Heart left ventricle (tissue), 16 donors: Measurements from ENCODE around the gene SETBP1. TPM values are rescaled to one million over a fixed set of nuclear protein-coding genes. Genes with fewer than 3 reads are reported as not detected.

Experiments used
- ATAC-seq, 4 donors: fragments of 200-7000 bp; cut with Tn5 transposase; one replicate each; pipeline ENCODE4 v1.9.1; 2020 to 2022; ENCODE audit warnings: moderate library complexity in 4 of 4, mild to moderate bottlenecking in 3 of 4, moderate number of reproducible peaks in 1 of 4
- DNase-seq, 5 donors: peaks; one replicate each; pipeline ENCODE4 v3.0.0-alpha.2; 2020
- H3K27ac ChIP-seq, 12 donors: fragments of 200-600 bp; sonication (generic) in 4 of 12; one replicate each; pipeline versions ENCODE4 v1.5.0 to v1.8.0; 2016 to 2022; ENCODE audit warnings: mild to moderate bottlenecking in 2 of 12
- H3K27me3 ChIP-seq, 9 donors: fragments of 200-600 bp; sonication (generic) in 2 of 9; one replicate each; pipeline versions ENCODE4 v1.5.1 to v1.8.0; 2016 to 2022; ENCODE audit warnings: mild to moderate bottlenecking in 3 of 9
- H3K36me3 ChIP-seq, 9 donors: fragments of 200-600 bp; sonication (generic) in 2 of 9; one replicate each; pipeline versions ENCODE4 v1.5.0 to v1.8.0; 2018 to 2022; ENCODE audit warnings: mild to moderate bottlenecking in 2 of 9
- H3K4me1 ChIP-seq, 12 donors: fragments of 200-600 bp; sonication (generic) in 4 of 12; one replicate each; pipeline versions ENCODE4 v1.5.0 to v1.8.0; 2016 to 2022; ENCODE audit warnings: mild to moderate bottlenecking in 3 of 12
- H3K4me3 ChIP-seq, 12 donors: fragments of 200-600 bp; sonication (generic) in 4 of 12; one replicate each; pipeline versions ENCODE4 v1.5.0 to v1.8.0; 2017 to 2022; ENCODE audit warnings: mild to moderate bottlenecking in 9 of 12, moderate library complexity in 4 of 12
- H3K9me3 ChIP-seq, 12 donors: fragments of 200-600 bp; sonication (generic) in 4 of 12; one replicate each; pipeline versions ENCODE4 v1.5.0 to v1.8.0; 2016 to 2022; ENCODE audit warnings: mild to moderate bottlenecking in 1 of 12
- POLR2A ChIP-seq, 2 donors: fragments of 450-650 bp; IDR thresholded peaks; one replicate each; pipeline ENCODE4 v1.6.1; 2017; ENCODE audit warnings: antibody characterized with exemption in 2 of 2, mild to moderate bottlenecking in 2 of 2, moderate library complexity in 2 of 2
- WGBS, 4 donors: extraction: QIAGEN DNeasy Blood & Tissue Kit in 2 of 4; methylation state at CpG; one replicate each; pipeline versions ENCODE4 v1.1.5 to v1.1.7; 2013 to 2018; 5-methylcytosine and 5-hydroxymethylcytosine counted together
- intact Hi-C, 10 donors: fragments of 100-400 bp; cut with DNase I; formaldehyde crosslinking; loops; one replicate each; pipeline versions ENCODE4 v1.11.1 to v1.14.2; 2022
- polyA plus RNA-seq, 2 donors: library from polyadenylated mRNA; stranded (reverse); fragments of 200-250 nt; gene quantifications; one replicate each; pipeline ENCODE4 v1.2.3, GENCODE V29; 2013
- total RNA-seq, 9 donors: library from RNA; depleted of rRNA in 2 of 9; stranded (reverse); fragments of >200 nt in 2 of 9; fragmentation: NEBNext Ultra II Directional in 3 of 9; extraction: Animal tissue kit (Norgen Biotek cat#: 25700) in 3 of 9; gene quantifications; one replicate each; pipeline versions ENCODE4 v1.1.0 to v1.2.4, GENCODE V29; 2016 to 2023
- TF ChIP-seq, protein P1 (sequence below), 12 donors: fragments of 200-600 bp; sonication (generic) in 4 of 12; IDR thresholded peaks; one replicate each; pipeline versions ENCODE4 v1.5.0 to v1.8.0; 2018 to 2022; ENCODE audit warnings: antibody characterized with exemption in 12 of 12, mild to moderate bottlenecking in 5 of 12
- donor health status: ischemic (EF 13 %, LVEDD 7.1; RV severe dilation, severe dysfunction).
- donor health status: healthy with polysubstance abuse.
- donor health status: DM: no; HTN: yes; CAD: no.
- donor health status: DM: no; HTN: no; CAD: no.
- donor health status: ischemic (EF 25% LVEDD 6.9; RV normal size, moderate dysfunction).
- donor health status: ischemic (EF 25% LVEDD 5.7; RV mildly dilated, moderate dysfunction).
- donor health status: healthy.
- donor health status: DM: yes; HTN: yes; CAD: no.
- donor health status: ischemic (EF 35%, LVEDD 5.7; RV mildly dilated, moderate dysfunction).
- donor health status: nonischemic (EF 11% LVEDD 7.7; RV severe dilation, severe dysfunction).
- donor health status: DM: yes; HTN: yes; CAD: no.
- donor health status: PGD.
- donor health status: ischemic (EF 29% LVEDD 5.4; RV normal size, mild dysfunction).
- donor health status: nonischemic (EF 23%, LVEDD 6.1; RV moderate dilation, normal function).

Gene SETBP1
- total and polyA plus RNA-seq, 11 donors, result 1.2 to 10.6 (median 5.5) TPM

DNA sequence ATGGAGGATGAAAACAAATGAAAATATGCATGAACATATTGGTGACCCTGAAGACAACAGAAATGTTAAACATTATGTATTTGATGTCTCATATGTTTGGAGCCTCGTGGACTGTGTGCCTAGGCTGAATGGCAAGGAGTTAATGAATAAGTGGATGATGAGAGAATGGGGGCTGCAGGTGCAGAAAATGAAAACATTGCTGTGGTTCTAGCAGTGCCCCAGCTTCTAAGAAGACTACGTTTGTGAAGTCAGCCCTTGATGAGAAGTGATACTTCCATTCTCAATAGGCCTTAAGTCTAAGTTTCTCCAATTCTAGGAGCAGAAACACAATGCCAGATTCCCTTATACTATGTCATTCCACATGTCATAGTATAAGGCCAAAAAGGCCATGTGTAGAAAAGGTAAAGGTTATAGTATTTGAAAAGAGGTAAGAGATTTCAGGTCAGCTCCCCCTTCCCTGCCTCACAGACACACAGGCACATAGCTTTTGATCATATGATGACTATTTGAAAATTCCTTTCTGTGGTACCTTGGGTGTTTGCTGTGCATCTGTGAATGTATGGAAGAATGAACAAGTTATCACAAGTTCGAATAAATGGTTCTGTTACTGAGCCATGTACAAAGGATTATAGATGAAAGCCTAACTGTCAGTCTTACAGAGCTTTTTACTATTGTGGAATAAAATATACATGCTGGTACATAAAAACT is 280.8 kb downstream of the SETBP1 start:
- TF ChIP-seq, protein P1, sequence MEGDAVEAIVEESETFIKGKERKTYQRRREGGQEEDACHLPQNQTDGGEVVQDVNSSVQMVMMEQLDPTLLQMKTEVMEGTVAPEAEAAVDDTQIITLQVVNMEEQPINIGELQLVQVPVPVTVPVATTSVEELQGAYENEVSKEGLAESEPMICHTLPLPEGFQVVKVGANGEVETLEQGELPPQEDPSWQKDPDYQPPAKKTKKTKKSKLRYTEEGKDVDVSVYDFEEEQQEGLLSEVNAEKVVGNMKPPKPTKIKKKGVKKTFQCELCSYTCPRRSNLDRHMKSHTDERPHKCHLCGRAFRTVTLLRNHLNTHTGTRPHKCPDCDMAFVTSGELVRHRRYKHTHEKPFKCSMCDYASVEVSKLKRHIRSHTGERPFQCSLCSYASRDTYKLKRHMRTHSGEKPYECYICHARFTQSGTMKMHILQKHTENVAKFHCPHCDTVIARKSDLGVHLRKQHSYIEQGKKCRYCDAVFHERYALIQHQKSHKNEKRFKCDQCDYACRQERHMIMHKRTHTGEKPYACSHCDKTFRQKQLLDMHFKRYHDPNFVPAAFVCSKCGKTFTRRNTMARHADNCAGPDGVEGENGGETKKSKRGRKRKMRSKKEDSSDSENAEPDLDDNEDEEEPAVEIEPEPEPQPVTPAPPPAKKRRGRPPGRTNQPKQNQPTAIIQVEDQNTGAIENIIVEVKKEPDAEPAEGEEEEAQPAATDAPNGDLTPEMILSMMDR (IDR thresholded peaks at IDR 0.05), result no peak
- TF ChIP-seq POLR2A (IDR thresholded peaks at IDR 0.05), result no peak

DNA sequence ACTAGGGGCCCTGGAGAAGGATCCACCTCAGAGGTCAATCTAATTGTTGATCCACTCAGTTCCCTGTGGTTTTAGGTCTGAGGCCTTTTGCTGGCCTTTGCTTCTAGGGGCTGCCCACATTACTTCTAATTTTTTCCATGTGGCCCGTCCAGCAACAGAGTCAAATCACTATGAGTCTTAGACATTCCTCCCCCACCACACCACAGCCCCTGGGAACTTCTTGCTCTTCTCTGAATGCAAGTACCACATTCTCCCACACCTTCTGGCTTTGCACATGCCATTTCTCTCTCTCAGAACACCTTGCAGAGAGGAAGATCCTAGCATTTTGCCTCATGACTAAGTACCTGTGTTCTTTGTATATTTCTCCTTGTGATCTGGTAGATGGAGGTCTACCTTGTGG is 286.9 kb downstream of the SETBP1 start:
- DNase-seq (no peak), ATAC-seq (no peak)
- Histone ChIP-seq H3K27ac (no peak overlapping the region), H3K4me3 (no peak overlapping the region), H3K27me3 (no peaks in the 10 kb centered on the region), H3K36me3 (no peaks in the 10 kb centered on the region), H3K4me1 (peaks cover 0 to 19% (median 0%) of the 10 kb centered on the region in 12 donors), H3K9me3 (no peaks in the 10 kb centered on the region)
- intact Hi-C loops, result no loop called here
- TF ChIP-seq, protein P1 (IDR thresholded peaks at IDR 0.05), result no peak
- no peak for TF ChIP-seq POLR2A (IDR thresholded peaks at IDR 0.05)
- 91 to 98% (median 96%) methylated on average over 1 of the region's 1 CpG for WGBS, 4 donors

More for the DNA sequence above, 280.8 kb downstream of the SETBP1 start:
- intact Hi-C loops, result no loop called here
- 94 to 99% (median 96%) methylated on average over 3 of the region's 3 CpGs for WGBS, 4 donors
- peaks cover 0 to 32% (median 16%) of the 10 kb centered on the region in 12 donors for H3K4me1 ChIP-seq
- DNase-seq (no peak), ATAC-seq (no peak)
- no peaks in the 10 kb centered on the region for H3K36me3 ChIP-seq
- H3K27ac ChIP-seq, result no peak overlapping the region
- no peaks in the 10 kb centered on the region for H3K9me3 ChIP-seq
- H3K27me3 ChIP-seq, result no peaks in the 10 kb centered on the region
- H3K4me3 ChIP-seq, result no peak overlapping the region

DNA sequence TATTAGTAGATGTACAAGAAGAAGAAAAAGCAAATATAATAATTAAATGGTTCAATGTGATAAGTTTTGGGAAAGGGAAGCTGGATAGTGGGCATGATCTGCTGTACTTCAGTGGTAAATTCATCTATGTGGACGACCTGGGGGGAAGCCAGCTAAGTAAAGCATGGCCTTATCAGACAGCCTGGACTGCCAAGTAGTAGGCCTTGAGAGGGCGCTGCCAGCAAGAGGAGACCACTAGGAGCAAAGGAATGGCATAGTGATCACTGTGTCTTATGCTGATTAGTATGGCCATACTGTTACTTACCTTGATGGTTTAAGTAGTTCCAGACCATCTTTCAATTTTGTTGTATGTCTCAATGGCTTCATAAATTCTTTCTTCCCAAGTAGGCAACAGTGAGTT is 287.6 kb downstream of the SETBP1 start:
- intact Hi-C loops, result no loop called here

DNA sequence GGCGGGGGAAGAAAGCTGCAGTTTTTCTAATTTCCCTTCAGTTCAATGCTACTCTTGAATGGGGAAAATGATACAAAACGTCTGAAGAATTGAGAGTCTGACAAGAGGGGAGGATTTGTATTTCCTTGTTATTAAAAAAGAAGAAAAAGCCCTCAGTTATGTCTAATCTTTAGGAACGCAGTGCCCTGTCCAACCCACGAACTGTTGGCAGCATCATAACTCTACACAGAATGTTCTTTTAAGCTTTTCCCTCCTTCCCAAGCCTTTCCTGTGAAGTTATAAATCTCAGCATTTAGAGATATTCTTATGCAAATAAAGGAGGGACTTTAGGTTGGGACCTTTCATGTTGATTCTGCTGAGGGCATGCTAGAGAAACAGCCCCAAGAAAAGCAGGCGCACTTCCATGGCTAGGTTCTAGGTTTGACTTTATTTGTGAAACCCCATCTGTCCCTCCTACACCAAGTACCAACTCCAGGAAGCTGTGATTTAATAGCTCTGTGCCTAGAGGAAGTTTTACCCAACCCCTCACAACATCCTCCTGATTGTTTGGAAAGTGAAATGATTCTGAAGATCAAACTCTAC is 288.6 kb downstream of the SETBP1 start:
- no peak for DNase-seq
- intact Hi-C loops, result no loop called here

More for the DNA sequence above, 287.6 kb downstream of the SETBP1 start:
- DNase-seq, result no peak
- Histone ChIP-seq H3K27ac (no peak overlapping the region), H3K9me3 (no peaks in the 10 kb centered on the region), H3K27me3 (no peaks in the 10 kb centered on the region), H3K4me1 (peaks cover 0 to 19% (median 0%) of the 10 kb centered on the region in 12 donors), H3K36me3 (no peaks in the 10 kb centered on the region), H3K4me3 (no peak overlapping the region)
- 78 to 90% (median 84%) methylated on average over 2 of the region's 2 CpGs for WGBS, 4 donors
- TF ChIP-seq POLR2A (IDR thresholded peaks at IDR 0.05), result no peak
- TF ChIP-seq, protein P1 (IDR thresholded peaks at IDR 0.05), result no peak
- ATAC-seq, result no peak

More for the DNA sequence above, 288.6 kb downstream of the SETBP1 start:
- TF ChIP-seq POLR2A (IDR thresholded peaks at IDR 0.05), result no peak
- TF ChIP-seq, protein P1 (IDR thresholded peaks at IDR 0.05), result no peak
- H3K36me3 ChIP-seq, result no peaks in the 10 kb centered on the region
- WGBS, 4 donors, result 73 to 85% (median 82%) methylated on average over 5 of the region's 5 CpGs
- H3K4me1 ChIP-seq, result peaks cover 0 to 19% (median 0%) of the 10 kb centered on the region in 12 donors
- H3K9me3 ChIP-seq, result no peaks in the 10 kb centered on the region
- ATAC-seq, result no peak
- no peak overlapping the region for H3K4me3 ChIP-seq
- no peak overlapping the region for H3K27ac ChIP-seq
- no peaks in the 10 kb centered on the region for H3K27me3 ChIP-seq
